HL-60 (cell line): ENCODE data around the gene CACNA1C.

Experiments
- DNase-seq, 2 experiments: peaks; one replicate each; pipeline ENCODE4 v3.0.0-alpha.2; 2010 to 2020; ENCODE audit warnings: low read depth in 1 of 2, low spot score in 1 of 2
- H3K27ac ChIP-seq: fragments of 250-450 bp; sonication (Bioruptor Pico); replicated peaks from 2 replicates; pipeline ENCODE4 v1.5.1; 2020; ENCODE audit warnings: mild to moderate bottlenecking, moderate library complexity
- H3K27me3 ChIP-seq: fragments of 250-450 bp; sonication (Bioruptor Pico); 2 replicates; pipeline ENCODE4 v1.5.1; 2021; ENCODE audit warnings: mild to moderate bottlenecking, moderate library complexity; ENCODE audit not compliant: insufficient read depth, poor library complexity, severe bottlenecking
- H3K4me3 ChIP-seq: replicated peaks from 2 replicates; pipeline ENCODE4 v1.5.1; 2011; ENCODE audit warnings: mild to moderate bottlenecking, control low read depth, low read length; ENCODE audit not compliant: insufficient read depth
- GABPA ChIP-seq: IDR thresholded peaks from 2 replicates; pipeline ENCODE4 v1.6.1; 2012; ENCODE audit warnings: low read depth
- POLR2AphosphoS5 ChIP-seq: IDR thresholded peaks from 2 replicates; pipeline ENCODE4 v1.6.1; 2012; ENCODE audit warnings: low read depth
- SPI1 ChIP-seq: IDR thresholded peaks from 2 replicates; pipeline ENCODE4 v1.6.1; 2012; ENCODE audit warnings: low read depth, mild to moderate bottlenecking, borderline replicate concordance
- TF ChIP-seq, protein P1 (sequence below): IDR thresholded peaks from 2 replicates; pipeline ENCODE4 v1.6.1; 2012; ENCODE audit warnings: low read depth; ENCODE audit not compliant: insufficient replicate concordance
- TF ChIP-seq, protein P2 (sequence below): IDR thresholded peaks from one replicate; pipeline ENCODE4 v1.5.1; 2011; ENCODE audit warnings: low read length, control low read depth, inconsistent platforms; ENCODE audit not compliant: insufficient read depth

The CACNA1C gene

DNA sequence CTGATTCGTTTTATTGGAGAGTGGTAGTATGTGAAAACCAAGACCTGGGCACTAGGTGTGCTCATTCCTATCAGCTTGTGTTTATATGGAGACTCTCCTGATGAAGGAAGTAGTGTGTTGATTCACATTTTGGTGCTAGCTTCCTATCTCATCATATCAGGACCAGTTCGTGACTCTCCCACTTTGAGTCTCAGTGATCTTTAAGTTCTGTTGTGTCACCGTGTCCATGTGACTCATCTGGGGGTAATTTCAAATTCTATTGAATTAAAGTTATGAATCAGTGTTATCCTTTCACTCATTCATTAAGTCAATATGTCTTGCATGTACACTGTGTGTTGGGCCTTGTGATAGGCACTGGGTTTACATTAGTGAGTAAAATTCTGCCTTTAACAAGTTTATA lies 180.2 kb downstream of the CACNA1C start:
- no peak for DNase-seq
- TF ChIP-seq POLR2AphosphoS5 (no peak), SPI1 (no peak), GABPA (no peak)
- TF ChIP-seq, protein P1, sequence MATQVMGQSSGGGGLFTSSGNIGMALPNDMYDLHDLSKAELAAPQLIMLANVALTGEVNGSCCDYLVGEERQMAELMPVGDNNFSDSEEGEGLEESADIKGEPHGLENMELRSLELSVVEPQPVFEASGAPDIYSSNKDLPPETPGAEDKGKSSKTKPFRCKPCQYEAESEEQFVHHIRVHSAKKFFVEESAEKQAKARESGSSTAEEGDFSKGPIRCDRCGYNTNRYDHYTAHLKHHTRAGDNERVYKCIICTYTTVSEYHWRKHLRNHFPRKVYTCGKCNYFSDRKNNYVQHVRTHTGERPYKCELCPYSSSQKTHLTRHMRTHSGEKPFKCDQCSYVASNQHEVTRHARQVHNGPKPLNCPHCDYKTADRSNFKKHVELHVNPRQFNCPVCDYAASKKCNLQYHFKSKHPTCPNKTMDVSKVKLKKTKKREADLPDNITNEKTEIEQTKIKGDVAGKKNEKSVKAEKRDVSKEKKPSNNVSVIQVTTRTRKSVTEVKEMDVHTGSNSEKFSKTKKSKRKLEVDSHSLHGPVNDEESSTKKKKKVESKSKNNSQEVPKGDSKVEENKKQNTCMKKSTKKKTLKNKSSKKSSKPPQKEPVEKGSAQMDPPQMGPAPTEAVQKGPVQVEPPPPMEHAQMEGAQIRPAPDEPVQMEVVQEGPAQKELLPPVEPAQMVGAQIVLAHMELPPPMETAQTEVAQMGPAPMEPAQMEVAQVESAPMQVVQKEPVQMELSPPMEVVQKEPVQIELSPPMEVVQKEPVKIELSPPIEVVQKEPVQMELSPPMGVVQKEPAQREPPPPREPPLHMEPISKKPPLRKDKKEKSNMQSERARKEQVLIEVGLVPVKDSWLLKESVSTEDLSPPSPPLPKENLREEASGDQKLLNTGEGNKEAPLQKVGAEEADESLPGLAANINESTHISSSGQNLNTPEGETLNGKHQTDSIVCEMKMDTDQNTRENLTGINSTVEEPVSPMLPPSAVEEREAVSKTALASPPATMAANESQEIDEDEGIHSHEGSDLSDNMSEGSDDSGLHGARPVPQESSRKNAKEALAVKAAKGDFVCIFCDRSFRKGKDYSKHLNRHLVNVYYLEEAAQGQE = no peak
- TF ChIP-seq, protein P2, sequence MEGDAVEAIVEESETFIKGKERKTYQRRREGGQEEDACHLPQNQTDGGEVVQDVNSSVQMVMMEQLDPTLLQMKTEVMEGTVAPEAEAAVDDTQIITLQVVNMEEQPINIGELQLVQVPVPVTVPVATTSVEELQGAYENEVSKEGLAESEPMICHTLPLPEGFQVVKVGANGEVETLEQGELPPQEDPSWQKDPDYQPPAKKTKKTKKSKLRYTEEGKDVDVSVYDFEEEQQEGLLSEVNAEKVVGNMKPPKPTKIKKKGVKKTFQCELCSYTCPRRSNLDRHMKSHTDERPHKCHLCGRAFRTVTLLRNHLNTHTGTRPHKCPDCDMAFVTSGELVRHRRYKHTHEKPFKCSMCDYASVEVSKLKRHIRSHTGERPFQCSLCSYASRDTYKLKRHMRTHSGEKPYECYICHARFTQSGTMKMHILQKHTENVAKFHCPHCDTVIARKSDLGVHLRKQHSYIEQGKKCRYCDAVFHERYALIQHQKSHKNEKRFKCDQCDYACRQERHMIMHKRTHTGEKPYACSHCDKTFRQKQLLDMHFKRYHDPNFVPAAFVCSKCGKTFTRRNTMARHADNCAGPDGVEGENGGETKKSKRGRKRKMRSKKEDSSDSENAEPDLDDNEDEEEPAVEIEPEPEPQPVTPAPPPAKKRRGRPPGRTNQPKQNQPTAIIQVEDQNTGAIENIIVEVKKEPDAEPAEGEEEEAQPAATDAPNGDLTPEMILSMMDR = no peak
- no peak overlapping the region for H3K4me3 ChIP-seq
- H3K27me3 ChIP-seq = no peaks in the 10 kb centered on the region
- no peak overlapping the region for H3K27ac ChIP-seq

DNA sequence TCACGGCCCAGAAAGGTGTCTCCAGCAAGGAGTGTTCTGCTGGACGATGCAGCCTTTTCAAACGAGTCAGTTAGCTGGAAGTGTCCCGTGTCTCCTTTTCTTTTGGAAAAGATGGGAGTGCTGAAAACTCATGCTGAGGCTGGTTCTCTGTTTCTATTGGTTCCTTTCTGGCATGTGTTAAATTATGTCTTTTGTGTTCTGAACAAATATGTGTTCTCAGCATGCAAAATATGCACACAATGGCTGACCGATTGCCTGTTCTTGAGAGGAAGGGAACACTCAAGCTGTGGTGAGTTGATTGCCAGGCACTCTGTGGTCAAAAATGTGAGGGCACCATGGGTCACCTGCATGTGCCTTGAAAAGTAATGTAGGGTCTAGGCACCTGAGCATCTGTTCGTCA lies 181.3 kb downstream of the CACNA1C start:
- TF ChIP-seq GABPA (no peak), POLR2AphosphoS5 (no peak), SPI1 (no peak)
- TF ChIP-seq, protein P2 = no peak
- TF ChIP-seq, protein P1 = no peak
- H3K27me3 ChIP-seq = no peaks in the 10 kb centered on the region
- no peak for DNase-seq
- no peak overlapping the region for H3K27ac ChIP-seq
- no peak overlapping the region for H3K4me3 ChIP-seq

DNA sequence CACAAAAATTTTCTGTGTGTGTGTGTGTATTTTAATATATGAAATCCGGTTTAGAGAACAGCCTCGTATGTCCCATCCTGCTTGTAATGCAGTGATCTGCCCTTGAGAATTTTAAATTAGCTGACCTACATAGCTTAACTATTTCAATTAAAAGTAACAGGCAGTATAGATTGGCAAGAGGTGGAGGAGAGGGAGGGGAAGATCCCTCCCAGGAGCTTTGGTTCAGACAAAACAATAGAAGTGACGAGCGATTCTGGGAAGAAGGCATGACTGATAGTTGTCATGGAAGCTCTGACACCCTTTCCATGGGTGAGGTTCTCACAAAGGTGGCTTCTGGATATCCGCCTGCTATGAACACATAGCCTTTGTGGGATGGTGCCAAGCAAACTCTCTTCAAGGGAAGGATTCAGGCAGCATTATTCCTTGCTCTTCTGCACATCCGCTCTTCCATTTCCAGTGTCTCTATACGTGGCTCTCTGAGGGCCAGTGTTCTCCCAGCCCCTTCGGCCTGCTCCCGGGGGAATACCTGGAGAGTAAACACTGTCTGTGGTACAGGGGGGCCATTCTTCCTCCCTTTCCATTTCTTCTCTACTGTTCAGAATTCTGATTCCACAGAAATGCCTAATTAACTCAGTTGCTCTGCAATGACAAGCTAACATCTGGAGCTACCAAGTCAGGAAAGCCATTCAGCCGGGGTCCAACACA lies 182.0 kb downstream of the CACNA1C start:
- no peak for DNase-seq
- H3K4me3 ChIP-seq = no peak overlapping the region
- H3K27ac ChIP-seq = no peak overlapping the region
- no peaks in the 10 kb centered on the region for H3K27me3 ChIP-seq
- TF ChIP-seq GABPA = no peak
- TF ChIP-seq, protein P1 = no peak
- TF ChIP-seq POLR2AphosphoS5 = no peak
- no peak for TF ChIP-seq SPI1
- TF ChIP-seq, protein P2 = no peak
